Loucy (cell line): ENCODE data around the gene KLLN.
"Not testable (repeated sequence)": the region's sequence is repeated elsewhere in the genome, so short reads cannot be mapped to it uniquely, and the experiment has no call there.

Source experiments
- H2AFZ ChIP-seq: fragments of 200-600 bp; sonication (generic); 2 replicates; pipeline ENCODE4 v1.6.0; 2016; ENCODE audit warnings: antibody characterized with exemption, mild to moderate bottlenecking, low read length, moderate library complexity
- H3F3A ChIP-seq: fragments of 200-600 bp; 2 replicates; pipeline ENCODE4 v1.6.0; 2016; ENCODE audit warnings: antibody characterized with exemption, low read depth, mild to moderate bottlenecking
- H3K27me3 ChIP-seq: fragments of 200-600 bp; sonication (generic); 2 replicates; pipeline ENCODE4 v1.6.1; 2014; ENCODE audit warnings: low read length, mild to moderate bottlenecking; ENCODE audit not compliant: insufficient read depth, poor library complexity, severe bottlenecking
- H3K36me3 ChIP-seq: fragments of 200-600 bp; sonication (generic); 2 replicates; pipeline ENCODE4 v1.6.1; 2016; ENCODE audit warnings: low read length; ENCODE audit not compliant: insufficient read depth
- H3K4me1 ChIP-seq: fragments of 200-600 bp; sonication (generic); 2 replicates; pipeline ENCODE4 v1.5.1; 2014; ENCODE audit warnings: low read length, mild to moderate bottlenecking; ENCODE audit not compliant: insufficient read depth, poor library complexity, severe bottlenecking
- H3K4me2 ChIP-seq: fragments of 200-600 bp; sonication (generic); 2 replicates; pipeline ENCODE4 v1.6.0; 2014; ENCODE audit warnings: antibody characterized with exemption, low read length, low read depth, mild to moderate bottlenecking; ENCODE audit not compliant: poor library complexity, severe bottlenecking
- H3K4me3 ChIP-seq: fragments of 200-600 bp; sonication (generic); 2 replicates; pipeline ENCODE4 v1.5.1; 2014; ENCODE audit warnings: low read length, mild to moderate bottlenecking, mixed read lengths; ENCODE audit not compliant: poor library complexity, severe bottlenecking
- H3K79me2 ChIP-seq: fragments of 200-600 bp; sonication (generic); 2 replicates; pipeline ENCODE4 v1.6.1; 2014; ENCODE audit warnings: low read length; ENCODE audit not compliant: insufficient read depth
- H3K9ac ChIP-seq: fragments of 200-600 bp; sonication (generic); 2 replicates; pipeline ENCODE4 v1.6.0; 2014; ENCODE audit warnings: mild to moderate bottlenecking, low read depth, low read length, moderate library complexity; ENCODE audit not compliant: poor library complexity, severe bottlenecking
- H3K9me2 ChIP-seq: fragments of 200-600 bp; sonication (generic); replicated peaks from 2 replicates; pipeline ENCODE4 v1.6.1; 2016; ENCODE audit warnings: low read depth, low read length, mixed read lengths
- H3K9me3 ChIP-seq: fragments of 200-600 bp; sonication (generic); 2 replicates; pipeline ENCODE4 v1.6.1; 2014; ENCODE audit warnings: mild to moderate bottlenecking, antibody characterized with exemption, low read length, low read depth; ENCODE audit not compliant: insufficient read depth
- H4K20me1 ChIP-seq: fragments of 200-600 bp; sonication (generic); 2 replicates; pipeline ENCODE4 v1.6.0; 2014; ENCODE audit warnings: antibody characterized with exemption, low read length, mild to moderate bottlenecking; ENCODE audit not compliant: insufficient read depth, poor library complexity, severe bottlenecking
- EZH2phosphoT487 ChIP-seq: fragments of 200-600 bp; IDR thresholded peaks from 2 replicates; pipeline ENCODE4 v1.6.1; 2018; ENCODE audit warnings: antibody characterized with exemption, mild to moderate bottlenecking, moderate library complexity, borderline replicate concordance
- TF ChIP-seq, protein P1 (sequence below): fragments of 200-600 bp; sonication (generic); conservative IDR thresholded peaks from 2 replicates; pipeline ENCODE4 v1.5.1; 2014; ENCODE audit warnings: mild to moderate bottlenecking, antibody characterized with exemption, low read length

The KLLN gene

DNA sequence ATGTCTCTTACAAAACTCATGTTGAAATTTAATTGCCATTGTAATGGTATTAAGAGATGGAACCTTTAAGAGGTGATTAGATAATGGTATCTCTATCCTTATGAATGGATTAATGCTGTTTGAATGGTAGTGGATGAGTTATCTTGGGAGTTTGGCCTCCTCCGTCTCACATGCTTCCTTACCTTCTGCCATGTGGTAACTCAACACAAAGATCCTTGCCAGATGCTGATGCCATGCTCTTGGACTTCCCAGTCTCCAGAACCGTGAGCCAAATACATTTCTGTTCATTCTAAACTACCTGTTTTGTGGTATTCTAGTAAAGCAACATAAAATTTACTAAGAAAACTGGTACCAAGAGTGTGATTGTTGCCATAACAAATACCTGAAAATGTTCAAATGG, 23.3 kb upstream of the KLLN start:
- Histone ChIP-seq H3K4me2 (peak overlapping the region; percentile 71), H3K36me3 (peaks cover 62% of the 10 kb centered on the region), H3K79me2 (peaks cover 100% of the 10 kb centered on the region), H3K27me3 (no peaks in the 10 kb centered on the region), H2AFZ (no peak overlapping the region), H3K9ac (no peak overlapping the region), H3K4me1 (peaks cover 37% of the 10 kb centered on the region), H3K9me2 (no peaks in the 10 kb centered on the region), H4K20me1 (peaks cover 68% of the 10 kb centered on the region), H3K4me3 (peak overlapping the region; percentile 68), H3K9me3 (peaks cover 25% of the 10 kb centered on the region), H3F3A (no peaks in the 10 kb centered on the region)
- TF ChIP-seq, protein P1, sequence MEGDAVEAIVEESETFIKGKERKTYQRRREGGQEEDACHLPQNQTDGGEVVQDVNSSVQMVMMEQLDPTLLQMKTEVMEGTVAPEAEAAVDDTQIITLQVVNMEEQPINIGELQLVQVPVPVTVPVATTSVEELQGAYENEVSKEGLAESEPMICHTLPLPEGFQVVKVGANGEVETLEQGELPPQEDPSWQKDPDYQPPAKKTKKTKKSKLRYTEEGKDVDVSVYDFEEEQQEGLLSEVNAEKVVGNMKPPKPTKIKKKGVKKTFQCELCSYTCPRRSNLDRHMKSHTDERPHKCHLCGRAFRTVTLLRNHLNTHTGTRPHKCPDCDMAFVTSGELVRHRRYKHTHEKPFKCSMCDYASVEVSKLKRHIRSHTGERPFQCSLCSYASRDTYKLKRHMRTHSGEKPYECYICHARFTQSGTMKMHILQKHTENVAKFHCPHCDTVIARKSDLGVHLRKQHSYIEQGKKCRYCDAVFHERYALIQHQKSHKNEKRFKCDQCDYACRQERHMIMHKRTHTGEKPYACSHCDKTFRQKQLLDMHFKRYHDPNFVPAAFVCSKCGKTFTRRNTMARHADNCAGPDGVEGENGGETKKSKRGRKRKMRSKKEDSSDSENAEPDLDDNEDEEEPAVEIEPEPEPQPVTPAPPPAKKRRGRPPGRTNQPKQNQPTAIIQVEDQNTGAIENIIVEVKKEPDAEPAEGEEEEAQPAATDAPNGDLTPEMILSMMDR, result no peak
- TF ChIP-seq EZH2phosphoT487, result no peak

DNA sequence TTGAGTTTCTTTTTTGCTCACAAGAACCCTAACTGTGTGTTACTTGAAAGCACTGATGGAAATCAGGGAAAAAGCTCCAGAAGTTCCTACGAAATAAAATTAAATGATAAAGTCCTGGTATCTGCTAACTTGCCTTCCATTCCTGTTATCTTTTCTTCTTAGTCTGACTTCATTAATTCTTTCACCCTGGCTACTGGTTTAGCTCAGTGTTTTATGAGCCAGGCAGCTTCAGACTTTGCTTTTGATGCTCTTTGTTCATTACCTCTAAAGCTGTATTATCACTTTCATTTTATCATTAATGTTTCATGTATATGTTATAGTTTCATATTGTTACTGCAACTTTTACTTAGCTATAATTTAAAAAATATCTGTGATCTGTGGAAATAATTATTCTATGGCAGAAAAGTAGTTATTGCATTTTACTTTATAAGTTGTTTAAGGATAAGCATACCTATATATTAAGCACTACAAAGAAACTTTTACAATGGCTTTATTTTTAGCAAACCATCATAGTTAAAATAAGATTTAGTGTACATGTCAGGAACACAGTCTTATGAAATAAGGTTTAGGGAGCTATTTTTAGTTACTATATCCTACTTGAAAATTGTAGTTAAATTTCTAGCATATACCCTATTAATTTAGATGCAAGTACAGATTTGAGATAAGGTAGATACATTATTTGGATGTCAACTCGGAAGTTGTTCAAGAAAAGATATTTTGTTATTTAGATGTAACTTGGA, 19.4 kb upstream of the KLLN start:
- H3K27me3 ChIP-seq, result no peaks in the 10 kb centered on the region
- no peak overlapping the region for H2AFZ ChIP-seq
- H3K4me2 ChIP-seq, result peak overlapping the region; percentile 71
- peaks cover 25% of the 10 kb centered on the region for H3K9me3 ChIP-seq
- H4K20me1 ChIP-seq, result peaks cover 44% of the 10 kb centered on the region
- H3K4me3 ChIP-seq, result peak overlapping the region; percentile 68
- H3K79me2 ChIP-seq, result peaks cover 96% of the 10 kb centered on the region
- TF ChIP-seq, protein P1, result no peak
- TF ChIP-seq EZH2phosphoT487, result no peak
- H3K36me3 ChIP-seq, result peaks cover 41% of the 10 kb centered on the region
- peaks cover 53% of the 10 kb centered on the region for H3K4me1 ChIP-seq
- peaks cover 15% of the 10 kb centered on the region; the same call in 1 of the 2 replicates for H3F3A ChIP-seq
- peak overlapping the region; percentile 74 for H3K9ac ChIP-seq
- H3K9me2 ChIP-seq, result no peaks in the 10 kb centered on the region

DNA sequence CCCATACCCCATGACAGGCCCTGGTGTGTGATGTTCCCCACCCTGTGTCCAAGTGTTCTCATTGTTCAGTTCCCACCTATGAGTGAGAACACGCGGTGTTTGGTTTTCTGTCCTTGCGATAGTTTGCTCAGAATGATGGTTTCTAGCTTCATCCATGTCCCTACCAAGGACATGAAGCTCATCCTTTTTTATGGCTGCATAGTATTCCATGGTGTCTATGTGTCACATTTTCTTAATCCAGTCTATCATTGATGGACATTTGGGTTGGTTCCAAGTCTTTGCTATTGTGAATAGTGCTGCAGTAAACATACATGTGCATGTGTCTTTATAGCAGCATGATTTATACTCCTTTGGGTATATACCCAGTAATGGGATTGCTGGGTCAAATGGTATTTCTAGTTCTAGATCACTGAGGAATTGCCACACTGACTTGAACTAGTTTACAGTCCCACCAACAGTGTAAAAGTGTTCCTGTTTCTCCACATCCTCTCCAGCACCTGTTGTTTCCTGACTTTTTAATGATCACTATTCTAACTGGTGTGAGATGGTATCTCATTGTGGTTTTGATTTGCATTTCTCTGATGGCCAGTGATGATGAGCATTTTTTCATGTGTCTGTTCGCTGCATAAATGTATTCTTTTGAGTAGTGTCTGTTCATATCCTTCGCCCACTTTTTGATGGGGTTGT, 18.2 kb upstream of the KLLN start:
- Histone ChIP-seq H3K4me2 (peak overlapping the region; percentile 85), H3K4me3 (peak overlapping the region; percentile 74), H3F3A (peaks cover 15% of the 10 kb centered on the region; the same call in 1 of the 2 replicates), H3K9ac (peak overlapping the region; percentile 96), H3K36me3 (peaks cover 29% of the 10 kb centered on the region), H3K79me2 (peaks cover 96% of the 10 kb centered on the region), H3K9me3 (peaks cover 13% of the 10 kb centered on the region), H3K4me1 (peaks cover 65% of the 10 kb centered on the region), H4K20me1 (peaks cover 43% of the 10 kb centered on the region)
- H3K9me2 ChIP-seq, H3K27me3 ChIP-seq, H2AFZ ChIP-seq: not testable (repeated sequence)
